GM21786 (cell line): ENCODE results near the gene MKNK2.
"Not testable (repeated sequence)": the region's sequence is repeated elsewhere in the genome, so short reads cannot be mapped to it uniquely, and the experiment has no call there.

Experiments used
- ATAC-seq: cut with Tn5 transposase; IDR thresholded peaks from one replicate; pipeline ENCODE4 v1.9.1; 2021; ENCODE audit not compliant: unreplicated experiment

Gene MKNK2

GRCh38 chr19:2044709-2045500 lies 6.1 kb downstream of the MKNK2 start:
- ATAC-seq, result no peak

GRCh38 chr19:2043961-2044708 lies 6.9 kb downstream of the MKNK2 start:
- no peak for ATAC-seq

GRCh38 chr19:2043251-2043641 lies 7.8 kb downstream of the MKNK2 start:
- no peak for ATAC-seq

GRCh38 chr19:2042485-2043250 lies 8.4 kb downstream of the MKNK2 start:
- ATAC-seq, result no peak

DNA sequence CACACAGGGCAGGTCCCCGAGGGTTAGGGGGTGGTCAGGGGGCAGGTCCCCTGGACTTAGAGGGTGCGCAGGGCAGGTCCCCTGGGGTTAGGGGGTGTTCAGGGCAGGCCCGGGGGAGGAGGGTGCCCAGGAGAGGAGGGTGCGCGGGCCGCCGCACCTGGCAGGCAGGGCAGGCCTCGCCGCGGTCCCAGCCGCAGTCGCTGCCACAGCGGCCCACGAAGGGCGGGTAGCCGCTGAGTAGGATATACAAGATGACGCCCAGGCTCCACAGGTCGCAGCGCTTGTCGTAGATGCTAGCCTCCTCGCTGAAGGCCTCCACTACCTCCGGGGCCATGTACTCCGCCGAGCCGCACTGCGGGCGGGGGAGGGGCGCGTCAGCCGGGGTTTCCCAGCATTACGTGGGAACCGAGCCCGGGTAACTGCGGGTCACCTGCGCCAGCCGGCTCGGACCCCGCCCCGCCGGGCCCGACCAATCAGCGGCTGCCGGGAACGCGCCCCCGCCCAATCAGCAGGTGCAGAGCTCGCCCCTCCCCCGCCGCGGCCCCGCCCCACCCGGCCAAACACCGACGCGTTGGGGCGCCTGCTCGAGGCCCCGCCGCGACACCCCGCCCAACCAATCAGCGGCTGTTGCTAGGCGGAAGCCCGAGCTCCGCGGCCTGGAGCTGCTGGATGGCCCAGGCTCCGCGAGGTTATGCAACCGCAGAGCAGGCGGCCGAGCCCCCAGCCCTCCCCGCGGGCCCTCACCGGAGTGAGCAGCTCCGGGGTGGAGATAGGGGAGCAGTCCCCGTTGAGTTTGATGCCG lies 9.2 kb downstream of the MKNK2 start:
- ATAC-seq, result peak; percentile 57

DNA sequence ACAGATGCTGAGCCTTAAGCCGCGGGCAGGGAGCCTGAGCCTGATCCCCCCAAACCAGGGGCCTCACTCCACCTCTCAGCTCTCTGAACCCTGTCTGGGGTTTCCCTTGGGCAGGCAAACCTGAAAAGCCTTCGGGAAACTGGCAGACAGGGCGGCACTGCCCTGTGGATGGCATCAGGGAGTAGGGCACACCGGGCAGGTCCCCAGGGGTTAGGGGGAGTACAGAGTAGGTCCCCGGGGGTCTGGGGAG lies 9.7 kb downstream of the MKNK2 start:
- no peak for ATAC-seq

- ATAC-seq, result no peak
Observed at GRCh38 chr19:2040647-2041432, 10.2 kb downstream of the MKNK2 start.

GRCh38 chr19:2039959-2040646 lies 10.9 kb downstream of the MKNK2 start:
- ATAC-seq, result no peak

GRCh38 chr19:2039089-2039958 lies 11.7 kb downstream of the MKNK2 start:
- no peak for ATAC-seq

- ATAC-seq, result no peak
Observed at GRCh38 chr19:2038284-2039088, 12.6 kb downstream of the MKNK2 start.

- no peak for ATAC-seq
Observed at GRCh38 chr19:2037651-2038255, 13.3 kb downstream of the MKNK2 start.

GRCh38 chr19:2036424-2036823 lies 14.6 kb downstream of the MKNK2 start:
- no peak for ATAC-seq

DNA sequence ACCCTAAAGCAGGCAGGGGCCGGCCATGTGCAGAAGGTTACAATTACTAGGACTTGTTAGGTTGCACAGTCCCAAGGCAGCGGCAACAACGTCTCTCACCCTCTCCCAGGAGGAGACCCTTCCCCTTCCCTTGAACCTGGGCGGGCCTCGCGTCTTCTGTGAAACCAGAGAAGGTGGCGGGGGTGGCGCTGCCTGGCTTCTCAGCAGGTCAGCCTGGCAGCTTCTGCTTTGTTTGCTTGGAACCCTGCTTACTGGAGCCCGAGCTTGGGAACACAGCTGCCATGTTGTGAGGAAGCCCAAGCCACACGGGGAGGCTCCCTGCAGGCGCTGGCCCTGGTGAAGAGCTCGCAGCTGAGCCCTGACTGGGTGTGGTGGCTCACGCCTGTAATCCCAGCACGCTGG lies 15.5 kb downstream of the MKNK2 start:
- ATAC-seq, result no peak

GRCh38 chr19:2034729-2035589 lies 16.1 kb downstream of the MKNK2 start:
- no peak for ATAC-seq

DNA sequence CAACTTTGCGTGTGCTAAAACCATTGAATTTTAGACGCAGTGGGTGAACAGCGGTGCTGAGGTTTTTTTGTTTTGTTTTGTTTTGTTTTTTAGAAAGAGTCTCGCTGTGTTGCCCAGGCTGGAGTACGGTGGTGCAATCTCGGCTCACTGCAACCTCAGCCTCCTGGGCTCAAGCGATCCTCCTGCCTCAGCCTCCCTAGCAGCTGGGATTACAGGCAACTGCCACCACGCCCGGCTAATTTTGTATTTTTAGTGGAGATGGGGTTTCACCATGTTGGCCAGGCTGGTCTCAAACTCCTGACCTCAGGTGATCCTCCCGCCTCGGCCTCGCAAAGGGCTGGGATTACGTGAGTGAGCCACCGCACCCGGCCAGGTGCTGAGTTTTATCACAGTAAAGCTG lies 16.8 kb downstream of the MKNK2 start:
- not testable (repeated sequence) for ATAC-seq

DNA sequence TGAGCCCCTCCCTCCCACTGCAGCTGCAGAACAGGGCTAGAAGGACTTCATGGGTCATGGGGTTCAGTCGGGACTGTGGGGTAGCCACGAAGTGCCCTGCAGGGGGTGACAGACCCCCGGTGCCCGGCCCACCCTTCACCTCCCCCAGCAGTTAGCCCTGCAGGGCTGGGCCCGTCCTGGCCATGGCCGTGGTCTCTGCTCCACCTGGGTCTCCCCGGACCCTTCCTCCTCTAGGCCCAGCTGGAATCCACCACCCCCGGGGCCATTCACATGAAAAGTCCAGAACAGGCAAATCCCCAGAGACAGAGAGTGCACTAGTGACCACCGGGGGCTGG lies 17.3 kb downstream of the MKNK2 start:
- no peak for ATAC-seq
